NAMALWA (cell line): ENCODE measurements around the gene IMPDH1.

Source experiments
- DNase-seq: peaks from one replicate; pipeline ENCODE4 v3.0.0-alpha.2; 2015; ENCODE audit warnings: low spot score

IMPDH1 gene

DNA sequence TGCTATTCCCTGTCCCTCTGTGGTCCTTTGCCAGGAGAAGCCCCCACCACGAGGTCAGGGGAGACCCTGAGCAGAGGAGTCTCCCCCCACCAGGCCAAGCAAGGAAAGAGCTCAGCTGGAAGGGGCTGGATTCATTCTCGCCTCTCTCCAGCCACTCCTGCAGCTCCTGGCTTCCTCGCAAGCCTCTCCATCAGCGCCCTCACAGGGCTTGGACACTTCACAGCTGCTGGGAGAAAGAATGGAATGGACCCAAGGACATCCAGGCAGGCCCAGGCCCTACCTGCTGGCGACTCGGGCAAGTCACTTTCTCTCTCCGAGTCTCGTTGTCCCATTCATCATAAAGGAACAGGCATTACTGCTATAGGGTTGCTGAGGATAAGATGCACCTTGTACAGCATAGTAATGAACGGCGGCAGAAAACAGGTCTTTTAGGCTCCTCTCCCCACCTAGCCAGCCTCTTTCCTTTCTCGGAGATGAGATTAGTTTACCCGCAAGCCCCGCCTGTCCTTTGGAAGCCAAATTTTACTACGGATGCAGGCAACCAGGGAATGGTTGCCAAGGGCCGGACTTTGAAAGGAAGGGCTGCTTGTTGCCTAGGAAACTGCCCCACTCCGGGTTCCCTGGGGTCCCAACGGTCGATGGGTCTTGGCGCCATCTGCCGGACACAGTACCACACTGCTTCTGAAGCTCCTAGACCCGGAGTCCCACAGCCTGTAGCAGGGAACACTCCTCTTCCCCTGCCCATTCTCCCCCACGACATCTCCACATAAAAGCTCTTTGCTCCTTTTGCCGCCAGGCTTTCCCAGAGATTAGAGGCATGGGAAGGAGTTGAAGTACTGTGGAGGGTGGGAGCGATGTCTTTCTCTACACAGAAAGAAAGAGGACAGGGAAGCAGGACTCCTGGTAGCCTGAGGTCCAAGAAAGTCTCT lies 22.3 kb downstream of the IMPDH1 start:
- peak; percentile 91 for DNase-seq

DNA sequence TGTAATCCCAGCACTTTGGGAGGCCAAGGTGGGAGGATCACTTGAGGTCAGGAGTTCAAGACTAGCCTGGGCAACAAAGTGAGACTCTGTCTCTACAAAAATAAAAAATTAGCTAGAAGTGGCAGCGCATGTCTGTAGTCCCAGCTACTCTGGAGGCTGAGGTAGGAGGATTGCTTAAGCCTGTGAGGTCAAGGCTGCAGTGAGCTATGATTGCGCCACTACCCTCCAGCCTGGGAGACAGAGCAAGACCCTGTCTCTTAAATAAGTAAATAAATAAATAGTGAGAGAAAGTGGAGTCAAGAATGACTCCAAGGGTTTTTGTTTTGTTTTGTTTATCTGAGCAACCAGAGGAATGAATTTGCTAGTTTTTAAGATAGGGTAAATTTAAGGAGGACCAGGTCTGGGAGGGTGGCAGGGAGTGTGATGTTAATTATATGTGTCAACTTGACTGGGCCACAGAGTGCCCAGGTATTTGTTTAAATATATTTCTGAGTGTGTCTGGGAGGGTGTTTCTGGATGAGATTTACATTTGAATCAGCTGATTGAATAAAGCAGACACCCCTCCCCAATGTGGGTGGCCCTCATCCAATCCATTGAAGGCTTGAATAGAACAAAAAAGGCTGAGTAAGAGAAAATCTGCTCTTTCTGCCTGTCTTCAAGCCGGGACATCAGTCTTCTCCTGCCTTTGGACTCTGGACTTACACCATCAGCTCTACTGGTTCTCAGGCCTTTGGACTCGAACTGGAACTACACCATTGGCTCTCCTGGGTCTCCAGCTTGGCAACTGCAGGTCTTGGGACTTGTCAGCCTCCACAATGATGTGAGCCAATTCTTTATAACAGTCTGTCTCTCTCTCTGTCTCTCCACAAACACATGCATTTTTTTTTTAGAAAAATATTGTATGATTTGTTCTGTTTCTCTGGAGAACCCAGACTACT lies 23.5 kb downstream of the IMPDH1 start:
- DNase-seq, result no peak

GRCh38 chr7:128384726-128385125 lies 25.1 kb downstream of the IMPDH1 start:
- DNase-seq, result no peak

- no peak for DNase-seq
Measured at GRCh38 chr7:128383776-128384175, 26.0 kb downstream of the IMPDH1 start.

- peak; percentile 72 for DNase-seq
Measured at GRCh38 chr7:128381161-128381821, 28.5 kb downstream of the IMPDH1 start.

GRCh38 chr7:128380483-128381106 lies 29.2 kb downstream of the IMPDH1 start:
- no peak for DNase-seq

DNA sequence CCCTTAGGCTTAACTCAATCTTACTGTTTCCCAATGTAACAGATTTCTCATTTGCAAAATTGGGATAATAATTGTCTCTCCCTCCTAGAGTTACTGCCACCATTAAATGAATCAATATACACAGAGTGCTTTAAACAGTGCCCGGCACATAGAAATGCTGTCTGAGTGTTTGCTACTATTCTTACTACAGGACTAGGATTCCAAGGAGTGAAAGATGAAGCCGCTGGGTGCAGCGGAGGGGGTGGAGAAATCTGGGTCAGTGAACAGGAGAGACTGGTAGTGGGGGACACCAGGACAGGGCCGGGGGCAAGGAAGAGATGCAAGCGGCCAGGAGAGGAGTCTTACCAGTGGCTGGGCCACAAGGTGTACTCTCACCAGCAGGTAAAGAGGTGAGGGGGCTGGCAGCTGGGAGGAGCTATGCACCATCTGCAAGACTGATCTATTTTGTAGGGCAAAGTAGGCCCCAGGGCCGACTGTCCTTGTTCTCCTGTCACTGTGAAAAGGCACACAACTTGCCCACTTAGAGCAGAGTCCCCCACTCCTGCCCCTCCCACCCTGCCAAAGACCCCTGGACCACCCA lies 29.8 kb downstream of the IMPDH1 start:
- no peak for DNase-seq

- DNase-seq, result no peak
Measured at GRCh38 chr7:128378637-128379036, 31.1 kb downstream of the IMPDH1 start.

GRCh38 chr7:128376077-128376476 lies 33.7 kb downstream of the IMPDH1 start:
- DNase-seq, result no peak

GRCh38 chr7:128374041-128374440 lies 35.7 kb downstream of the IMPDH1 start:
- DNase-seq, result no peak

DNA sequence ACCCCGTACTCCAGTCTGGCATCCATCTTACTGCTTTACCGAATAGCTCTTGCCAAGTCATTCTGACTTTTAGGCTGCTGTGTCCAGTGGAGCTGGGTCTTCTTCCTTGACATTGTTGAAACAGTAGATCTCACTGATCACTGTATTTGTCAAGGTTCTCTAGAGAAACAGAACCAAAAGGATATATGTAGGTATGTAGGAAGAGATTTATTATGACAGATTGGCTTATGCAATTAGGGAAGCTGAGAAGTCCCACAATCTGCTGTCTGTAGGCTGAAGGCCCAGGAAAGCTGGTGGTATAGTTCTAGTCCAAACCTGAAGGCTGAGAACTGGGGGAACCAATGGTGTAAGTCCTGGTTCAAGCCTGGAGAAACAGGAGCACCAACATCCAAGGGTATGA lies 36.2 kb downstream of the IMPDH1 start:
- no peak for DNase-seq

- no peak for DNase-seq
Measured at GRCh38 chr7:128370491-128370890, 39.3 kb downstream of the IMPDH1 start.

DNA sequence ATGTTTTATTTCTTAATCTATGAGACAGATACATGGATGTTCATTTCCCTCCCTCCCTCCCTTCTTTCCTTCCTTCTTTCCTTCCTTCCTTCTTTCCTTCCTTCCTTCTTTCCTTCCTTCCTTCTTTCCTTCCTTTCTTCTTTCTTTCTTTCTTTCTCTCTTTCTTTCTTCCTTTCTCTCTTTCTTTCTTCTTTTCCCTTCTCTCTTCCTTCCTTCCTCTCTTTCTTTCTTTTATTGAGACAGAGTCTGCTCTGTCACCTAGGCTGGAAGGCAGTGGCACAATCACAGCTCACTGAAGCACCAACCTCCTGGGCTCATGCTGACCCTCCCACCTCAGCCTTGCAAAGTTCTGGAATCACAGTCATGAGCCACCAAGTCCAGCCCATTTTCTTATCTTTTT lies 42.8 kb downstream of the IMPDH1 start:
- no peak for DNase-seq

- no peak for DNase-seq
Measured at GRCh38 chr7:128366300-128366699, 43.5 kb downstream of the IMPDH1 start.

- no peak for DNase-seq
Measured at GRCh38 chr7:128365432-128365831, 44.4 kb downstream of the IMPDH1 start.

DNA sequence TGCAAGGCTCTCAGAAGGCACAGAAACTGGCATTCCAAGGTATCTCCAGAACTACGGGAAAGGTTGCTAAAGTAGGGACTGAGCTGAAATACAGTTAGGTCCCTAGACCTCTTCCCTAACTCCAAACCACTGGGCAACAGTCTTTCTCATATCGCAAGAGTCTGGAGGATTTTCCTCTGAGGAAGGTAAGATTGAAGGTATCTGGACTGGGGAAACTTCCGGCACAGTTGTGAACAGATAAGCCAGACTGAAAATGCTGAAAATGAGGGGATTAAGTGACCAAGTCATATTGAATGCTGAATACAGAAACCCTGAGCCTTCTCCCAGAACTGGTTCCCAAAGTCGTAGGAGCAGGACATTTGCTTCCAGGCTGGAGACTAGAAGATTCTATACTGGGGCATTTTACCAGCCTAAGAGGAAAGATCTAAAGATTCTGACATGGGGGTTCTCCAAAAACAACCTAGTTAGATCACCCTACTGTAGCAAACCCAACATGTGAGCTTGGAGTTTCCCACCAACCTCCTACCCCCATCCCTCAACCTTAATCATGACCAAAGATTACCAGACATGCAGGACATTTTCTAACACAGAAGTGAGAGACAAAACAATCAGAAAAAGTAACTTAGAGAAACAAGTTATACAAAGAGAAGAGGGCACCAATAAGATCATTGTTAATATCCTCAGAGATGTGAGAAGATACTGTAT lies 45.5 kb downstream of the IMPDH1 start:
- DNase-seq, result no peak

DNA sequence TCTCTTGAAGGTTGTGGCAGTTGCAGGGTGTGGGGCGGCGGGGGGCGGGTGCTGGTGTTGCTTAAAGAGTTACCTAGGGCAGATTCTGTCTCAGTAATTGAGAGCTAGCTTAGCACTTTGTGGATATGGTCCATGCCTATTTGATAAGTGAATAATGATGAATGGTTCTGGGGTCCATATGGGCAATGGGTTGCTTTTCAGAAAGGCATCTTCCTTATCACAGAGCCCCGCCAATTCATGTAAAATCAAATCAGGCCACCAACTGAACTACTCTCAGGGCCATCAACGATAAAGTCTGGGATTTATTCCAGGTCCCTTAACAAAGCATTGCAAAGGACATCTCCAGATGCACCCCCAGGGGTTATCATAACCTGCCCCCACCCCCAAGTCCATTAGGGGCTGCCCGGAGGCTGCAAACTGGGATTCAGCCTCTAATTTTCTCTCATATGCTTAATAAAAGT lies 46.5 kb downstream of the IMPDH1 start:
- no peak for DNase-seq

DNA sequence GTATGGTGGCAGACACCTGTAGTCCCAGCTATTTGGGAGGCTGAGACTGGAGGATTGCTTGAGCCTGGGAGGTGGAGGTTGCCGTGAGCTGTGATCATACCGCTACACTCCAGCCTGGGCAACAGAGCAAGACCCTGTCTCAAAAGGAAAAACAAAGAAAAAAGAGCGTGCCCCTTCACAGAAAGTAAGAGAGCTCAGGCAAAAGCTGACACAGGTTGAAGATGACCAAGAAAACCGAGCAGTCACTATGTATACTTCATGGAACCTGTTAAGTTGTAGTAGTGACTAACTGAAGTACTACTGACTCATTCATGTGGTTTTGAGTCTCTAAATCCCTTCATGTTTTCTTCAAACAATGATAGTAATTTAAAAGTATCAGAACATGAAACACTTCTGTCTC lies 47.1 kb downstream of the IMPDH1 start:
- DNase-seq, result no peak

DNA sequence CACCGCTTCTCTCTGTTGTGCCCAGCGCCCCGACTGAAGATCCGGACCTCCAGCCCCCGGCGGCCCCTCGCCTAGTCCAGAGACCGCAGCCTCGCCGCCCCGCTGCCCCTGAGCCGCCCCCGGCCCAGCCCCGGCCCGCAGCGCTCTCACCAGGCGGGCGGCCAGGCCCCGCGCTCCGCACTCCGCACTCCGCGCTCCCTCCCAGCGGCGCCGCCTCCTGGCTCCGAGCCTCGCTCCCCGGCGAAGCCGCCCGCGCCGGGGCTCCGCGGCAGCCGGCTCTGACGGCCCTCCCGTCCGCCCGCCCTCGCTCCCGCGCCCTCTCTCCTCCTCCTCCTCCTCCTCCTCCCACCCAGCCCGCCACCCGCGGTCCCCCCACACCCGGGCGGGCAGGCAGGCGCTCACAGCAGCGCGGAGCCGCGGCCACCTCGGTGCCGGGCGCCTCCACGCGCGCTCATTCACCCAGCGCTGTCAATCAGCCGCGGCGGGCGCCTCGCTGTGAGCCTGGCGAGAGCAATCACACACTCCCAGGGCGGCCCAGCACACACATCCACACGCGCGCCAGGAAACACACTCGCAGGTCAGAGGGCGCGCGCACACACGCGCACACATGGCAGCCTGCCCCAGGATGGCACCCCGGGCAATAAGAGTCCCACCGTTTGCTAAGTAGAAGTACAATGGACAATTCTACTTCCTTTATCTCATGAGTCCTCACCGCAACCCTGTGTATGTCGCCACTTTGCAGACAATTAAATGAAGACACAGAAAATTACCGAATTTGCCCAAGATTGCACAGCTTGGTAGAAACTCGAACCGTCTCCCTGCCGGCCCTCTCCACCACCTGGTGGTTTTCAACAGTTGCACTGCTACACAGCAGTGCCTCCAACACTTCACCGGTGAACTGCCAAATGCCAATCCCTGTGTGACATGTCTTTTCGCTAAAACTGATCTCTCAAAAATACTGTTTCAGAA lies 48.1 kb downstream of the IMPDH1 start, which contains the start of gene PRRT4:
PRRT4 (minus strand) TSS at position 280 of the 969 bp plus-strand sequence.
- DNase-seq, result no peak

DNA sequence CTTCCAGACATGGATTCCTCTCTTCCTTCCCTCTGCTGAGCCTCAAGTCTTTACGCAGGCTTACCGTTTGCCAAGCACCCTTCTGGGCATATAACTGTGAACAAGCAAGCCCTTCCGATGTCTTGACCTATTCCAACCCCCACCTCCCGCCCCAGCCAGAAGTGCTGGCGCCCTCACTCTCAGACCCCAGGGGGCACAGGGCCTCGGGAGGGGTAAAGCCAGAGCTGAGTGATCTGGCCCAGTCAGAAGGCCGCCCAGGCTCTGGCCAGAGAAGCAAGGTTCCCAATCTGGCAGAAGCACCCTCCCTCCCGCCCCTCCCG lies 49.5 kb downstream of the IMPDH1 start:
- no peak for DNase-seq
